NOMO-1 treated with dmso at 0.1 percent for 144 hours (cell line): ENCODE measurements around the gene RASSF7.
A peak's percentile ranks its signal among the peaks of the same experiment; 100 is the strongest.
"Not testable (repeated sequence)": the region's sequence is repeated elsewhere in the genome, so short reads cannot be mapped to it uniquely, and the experiment has no call there.

Source experiments
- DNase-seq: peaks from one replicate; lab custom pipeline; 2025; ENCODE audit not compliant: unreplicated experiment; lab: John Stamatoyannopoulos, UW

RASSF7 gene, protein sequence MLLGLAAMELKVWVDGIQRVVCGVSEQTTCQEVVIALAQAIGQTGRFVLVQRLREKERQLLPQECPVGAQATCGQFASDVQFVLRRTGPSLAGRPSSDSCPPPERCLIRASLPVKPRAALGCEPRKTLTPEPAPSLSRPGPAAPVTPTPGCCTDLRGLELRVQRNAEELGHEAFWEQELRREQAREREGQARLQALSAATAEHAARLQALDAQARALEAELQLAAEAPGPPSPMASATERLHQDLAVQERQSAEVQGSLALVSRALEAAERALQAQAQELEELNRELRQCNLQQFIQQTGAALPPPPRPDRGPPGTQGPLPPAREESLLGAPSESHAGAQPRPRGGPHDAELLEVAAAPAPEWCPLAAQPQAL

GRCh38 chr11:560305-561147 lies at the start of gene RASSF7, which contains the start of gene LMNTD2:
Gene RASSF7, plus strand, starts transcription at chr11:560970. Its CDS starts 799 bp downstream, at chr11:561769.
Gene LMNTD2, minus strand, starts transcription at chr11:560738. Its CDS starts 22 bp downstream, at chr11:560716.
- peak; percentile 82 for DNase-seq

DNA sequence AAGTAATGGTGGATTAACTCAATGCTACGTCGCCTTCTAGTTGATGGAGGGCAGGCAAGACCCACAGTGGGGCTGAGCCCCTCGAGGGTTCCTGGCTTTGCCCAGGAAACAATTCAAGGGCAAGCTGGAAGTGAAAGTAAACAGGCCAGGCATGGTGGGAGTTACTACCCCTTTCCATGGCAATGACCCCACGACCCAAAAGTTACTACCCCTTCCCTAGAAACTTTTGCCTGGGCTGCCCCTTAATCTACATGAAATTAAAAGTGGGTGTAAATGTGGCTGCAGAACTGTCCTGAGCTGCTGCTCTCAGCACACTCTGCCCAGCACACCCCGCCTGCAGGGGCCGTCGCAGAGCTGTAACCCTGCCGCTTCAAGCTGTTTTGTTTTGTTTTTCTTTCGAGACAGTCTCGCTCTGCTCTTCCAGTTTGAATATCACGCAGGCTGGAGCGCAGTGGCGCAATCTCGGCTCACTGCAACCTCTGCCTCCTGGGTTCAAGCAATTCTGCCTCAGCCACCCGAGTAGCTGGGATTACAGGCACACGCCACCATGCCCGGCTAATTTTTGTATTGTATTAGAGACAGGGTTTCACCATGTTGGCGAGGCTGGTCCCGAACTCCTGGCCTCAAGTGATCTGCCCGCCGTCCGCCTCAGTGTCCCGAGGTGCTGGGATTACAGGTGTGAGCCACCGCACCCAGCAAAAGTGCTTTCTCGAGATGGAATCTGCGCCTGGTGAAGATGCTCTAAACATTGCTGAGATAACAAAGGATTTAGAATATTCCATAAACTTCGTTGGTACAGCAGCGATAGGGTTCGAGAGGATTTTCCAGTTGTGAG lies 47.8 kb upstream of the RASSF7 start:
- DNase-seq, result peak; percentile 18

GRCh38 chr11:514606-515005 lies 46.2 kb upstream of the RASSF7 start:
- no peak for DNase-seq

DNA sequence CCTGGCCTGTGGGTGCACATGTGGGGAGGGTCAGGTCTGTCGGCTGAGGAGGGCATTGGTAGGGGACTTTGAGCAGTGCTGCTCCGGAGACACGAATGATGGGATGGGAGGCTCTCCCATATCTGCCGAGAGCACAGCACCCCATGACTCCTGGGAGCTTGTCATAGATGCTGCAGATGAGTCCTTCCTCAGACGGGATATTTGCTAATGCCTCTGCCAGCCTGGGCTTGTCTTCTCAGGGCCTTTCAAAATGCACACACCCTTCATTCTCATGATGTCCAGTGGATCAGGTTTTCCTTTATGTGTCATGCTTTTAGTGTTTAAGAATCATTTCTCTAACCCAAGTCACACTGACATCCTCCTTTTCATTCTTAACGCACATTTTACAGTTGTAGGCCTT lies 45.6 kb upstream of the RASSF7 start:
- DNase-seq, result no peak

DNA sequence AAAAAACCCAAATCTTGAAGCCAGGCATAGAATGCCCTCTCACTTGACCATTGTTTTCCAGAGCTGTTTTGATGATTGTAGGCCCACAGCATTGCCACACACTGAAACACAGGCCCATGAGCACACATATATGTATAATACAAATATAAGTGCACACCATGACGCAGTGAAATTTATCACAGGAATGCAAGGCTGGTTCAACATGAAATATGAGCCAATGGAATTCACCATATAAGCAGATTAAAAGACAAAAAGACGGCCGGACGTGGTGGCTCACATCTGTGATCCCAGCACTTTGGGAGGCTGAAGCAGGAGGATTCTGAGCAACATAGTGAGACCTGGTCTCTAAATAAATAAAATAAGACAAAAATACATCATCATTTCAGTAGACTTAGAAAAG lies 44.4 kb upstream of the RASSF7 start:
- DNase-seq, result no peak

DNA sequence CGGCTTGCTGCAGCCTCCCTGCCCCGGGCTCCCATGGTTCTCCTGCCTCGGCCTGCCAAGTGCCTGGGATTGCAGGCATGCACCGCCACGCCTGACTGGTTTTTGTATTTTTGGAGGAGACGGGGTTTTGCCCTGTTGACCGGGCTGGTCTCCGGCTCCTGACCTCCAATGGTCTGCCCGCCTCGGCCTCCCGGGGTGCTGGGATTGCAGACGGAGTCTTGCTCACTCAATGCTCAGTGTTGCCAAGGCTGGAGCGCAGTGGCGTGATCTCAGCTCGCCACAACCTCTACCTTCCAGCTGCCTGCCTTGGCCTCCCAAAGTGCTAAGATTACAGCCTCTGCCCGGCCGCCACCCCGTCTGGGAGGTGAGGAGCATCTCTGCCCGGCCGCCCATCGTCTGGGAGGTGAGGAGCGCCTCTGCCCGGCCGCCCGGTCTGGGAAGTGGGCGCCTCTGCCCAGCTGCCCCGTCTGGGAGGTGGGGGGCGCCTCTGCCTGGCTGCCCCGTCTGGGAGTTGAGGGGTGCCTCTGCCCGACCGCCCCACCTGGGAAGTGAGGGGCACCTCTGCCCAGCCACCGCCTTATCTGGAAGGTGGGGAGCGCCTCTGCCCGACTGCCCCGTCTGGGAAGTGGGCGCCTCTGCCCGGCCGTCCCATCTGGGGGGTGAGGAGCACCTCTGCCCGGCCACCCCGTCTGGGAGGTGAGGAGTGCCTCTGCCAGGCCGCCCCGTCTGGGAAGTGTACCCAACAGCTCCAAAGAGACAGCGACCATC lies 43.7 kb upstream of the RASSF7 start:
- DNase-seq, result not testable (repeated sequence)

DNA sequence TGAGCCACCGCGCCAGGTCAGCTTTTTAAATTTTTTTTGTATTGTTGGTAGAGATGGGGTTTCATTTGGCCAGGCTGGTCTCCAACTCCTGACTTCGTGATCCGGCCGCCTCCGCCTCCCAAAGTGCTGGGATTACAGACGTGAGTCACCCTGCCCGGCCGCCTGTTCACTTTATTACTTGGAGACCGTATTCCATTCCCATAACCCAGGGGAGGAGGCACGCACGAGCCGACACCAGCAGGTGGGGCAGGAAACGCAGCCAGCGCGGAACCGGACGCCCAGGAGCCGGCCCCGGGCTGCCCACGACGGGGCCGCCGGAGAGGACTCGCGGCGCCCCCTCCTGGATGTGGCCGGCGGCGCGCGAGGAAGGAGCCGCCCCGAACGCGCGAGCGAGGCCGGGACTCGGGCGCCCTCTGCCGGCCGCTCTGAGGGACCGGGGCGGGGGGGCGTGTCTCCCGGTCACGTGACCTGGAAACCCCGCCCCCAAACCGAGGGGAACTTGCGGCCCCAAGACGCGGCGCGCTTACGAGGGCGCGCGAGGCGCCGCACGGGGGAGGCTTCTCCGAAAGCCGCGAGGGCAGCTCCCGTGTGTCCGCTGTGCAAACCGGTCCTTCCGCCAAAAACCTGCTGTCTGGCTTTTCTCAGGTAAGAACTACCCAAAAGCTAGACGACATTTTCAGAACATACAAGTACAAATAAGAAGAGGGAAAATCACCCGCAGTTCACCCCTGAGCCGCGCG lies 42.1 kb upstream of the RASSF7 start:
- no peak for DNase-seq

DNA sequence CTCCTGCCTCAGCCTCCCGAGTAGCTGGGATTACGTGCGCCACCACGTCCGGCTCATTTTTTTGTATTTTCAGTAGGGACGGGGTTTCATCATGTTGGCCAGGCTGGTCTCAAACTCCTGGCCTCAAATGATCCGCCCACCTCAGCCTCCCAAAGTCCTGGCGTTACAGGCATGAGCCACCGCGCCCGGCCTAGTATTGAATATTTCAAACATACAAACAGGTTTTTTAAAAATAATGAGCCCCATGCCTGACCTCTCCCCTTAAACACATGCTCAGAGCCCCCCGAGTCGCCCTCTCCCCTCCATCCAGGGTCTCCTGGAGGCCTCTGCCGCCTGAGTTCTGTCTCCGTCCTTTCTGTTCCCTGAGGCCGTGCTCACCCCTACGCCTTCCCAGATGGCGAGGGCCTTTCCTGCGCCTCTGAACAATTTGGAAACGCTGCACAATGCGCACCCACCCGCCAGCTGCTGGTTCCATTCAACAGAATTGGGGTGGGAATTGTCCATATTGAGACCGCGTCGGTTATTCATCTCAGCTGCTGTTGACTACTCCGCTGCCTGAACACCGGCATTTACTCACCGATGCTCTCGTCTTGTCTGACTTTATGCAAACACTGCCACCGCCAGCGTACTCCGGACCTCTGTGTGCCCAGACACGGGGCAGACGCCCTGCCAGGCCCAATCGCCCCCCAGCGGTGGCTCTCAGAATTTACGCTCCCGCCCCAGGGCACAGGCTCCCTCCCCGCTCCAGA lies 40.2 kb upstream of the RASSF7 start:
- DNase-seq, result no peak

DNA sequence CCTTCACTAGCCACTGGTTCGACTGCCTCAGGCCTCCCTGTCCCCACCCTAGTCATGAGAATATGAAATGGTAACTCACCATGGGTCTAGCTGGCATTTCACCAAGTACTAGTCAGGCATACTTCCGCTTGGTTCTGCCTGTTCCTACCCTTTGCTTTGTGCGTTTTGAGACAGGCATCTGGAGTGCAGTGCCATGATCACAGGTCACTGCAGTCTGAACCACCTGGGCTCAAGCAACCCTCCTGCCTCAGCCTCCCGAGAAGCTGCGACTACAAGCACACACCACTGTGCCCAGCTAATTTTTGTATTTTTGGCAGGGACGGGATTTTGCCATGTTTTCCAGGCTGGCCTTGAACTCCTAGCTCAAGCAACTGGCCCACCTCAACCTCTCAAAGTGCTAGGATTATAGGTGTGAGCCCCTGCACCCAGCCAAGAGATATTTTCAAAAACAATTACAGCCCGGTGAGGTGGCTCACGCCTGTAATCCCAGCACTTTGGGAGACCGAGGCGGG lies 39.5 kb upstream of the RASSF7 start:
- no peak for DNase-seq

- no peak for DNase-seq
Measured at GRCh38 chr11:526192-526591, 34.6 kb upstream of the RASSF7 start.

- DNase-seq, result no peak
Measured at GRCh38 chr11:528166-528814, 32.5 kb upstream of the RASSF7 start.

DNA sequence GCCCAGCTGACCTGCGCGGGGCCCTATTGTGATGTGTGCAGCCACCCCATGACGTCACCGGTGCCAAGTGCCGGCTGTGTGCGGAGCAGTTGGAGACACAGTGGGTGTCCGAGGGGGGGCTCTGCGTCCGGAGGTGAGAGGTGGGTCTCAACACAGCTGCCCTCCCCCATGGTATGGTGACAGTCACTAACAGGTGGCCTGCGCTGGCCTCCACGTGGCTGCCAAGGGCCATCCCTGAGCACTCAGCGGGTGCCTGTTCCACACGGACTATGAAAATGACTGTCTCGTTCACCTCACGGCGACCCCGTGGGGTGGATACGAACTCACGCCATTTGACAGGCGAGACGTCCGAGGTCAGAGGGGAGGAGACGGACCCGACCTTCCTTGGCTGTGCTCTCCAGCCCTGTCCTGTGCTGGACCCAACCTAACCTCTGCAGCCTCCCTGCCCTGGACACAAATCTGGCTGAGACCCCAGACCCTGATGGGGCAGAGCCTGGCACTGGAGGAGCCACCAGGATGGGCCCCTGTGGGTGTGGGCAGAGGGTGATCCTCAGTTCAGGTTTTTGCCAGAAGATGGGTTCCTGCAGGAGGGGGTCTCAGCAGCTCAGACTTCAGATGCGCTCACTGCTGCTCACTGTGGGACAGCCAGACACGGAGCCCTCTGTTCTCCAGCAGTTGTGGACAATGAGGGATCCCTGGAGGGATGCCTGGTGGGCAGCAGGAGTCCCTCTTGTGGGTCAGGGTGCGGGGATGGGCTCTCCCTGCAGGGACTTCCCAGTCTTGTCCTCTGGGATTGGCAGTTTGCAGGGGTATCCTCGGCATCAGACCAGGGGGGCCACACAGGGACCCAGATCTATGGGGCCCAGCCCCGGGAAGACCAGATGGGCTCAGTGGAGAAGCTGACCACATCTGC lies 31.7 kb upstream of the RASSF7 start:
- DNase-seq, result no peak

DNA sequence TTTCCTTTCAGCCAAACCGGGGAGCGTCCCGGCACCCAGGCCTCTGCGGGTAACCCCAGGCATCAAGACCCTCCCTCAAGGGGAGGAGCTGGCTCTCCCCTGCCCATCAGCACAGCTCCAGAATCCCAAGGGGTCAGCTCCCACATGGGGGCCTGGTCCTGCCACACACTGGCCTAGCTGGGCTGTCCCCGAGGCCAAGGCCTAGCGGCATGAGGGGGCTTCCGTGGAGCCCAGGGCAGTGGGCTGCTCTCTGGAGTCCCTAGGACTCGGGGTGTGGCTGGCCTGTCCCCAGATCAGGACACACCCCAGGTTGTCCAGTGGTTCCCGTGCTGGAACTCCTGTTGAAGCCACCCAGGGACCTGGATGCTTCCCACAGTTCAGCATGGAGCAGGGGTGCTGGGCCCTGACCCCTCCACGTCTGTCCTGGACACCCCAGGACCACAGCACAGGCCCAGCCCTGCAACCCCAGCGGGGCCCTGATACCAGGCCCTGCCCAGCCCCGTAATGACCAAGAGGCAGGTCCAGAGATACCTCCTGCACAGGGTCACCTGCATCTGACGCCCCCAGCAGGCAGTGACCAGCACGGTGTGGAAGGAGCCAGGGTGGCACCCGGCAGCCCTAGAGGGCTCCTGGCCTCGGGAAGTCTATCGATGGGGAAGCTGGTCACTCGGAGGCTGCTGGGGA lies 30.9 kb upstream of the RASSF7 start:
- no peak for DNase-seq

DNA sequence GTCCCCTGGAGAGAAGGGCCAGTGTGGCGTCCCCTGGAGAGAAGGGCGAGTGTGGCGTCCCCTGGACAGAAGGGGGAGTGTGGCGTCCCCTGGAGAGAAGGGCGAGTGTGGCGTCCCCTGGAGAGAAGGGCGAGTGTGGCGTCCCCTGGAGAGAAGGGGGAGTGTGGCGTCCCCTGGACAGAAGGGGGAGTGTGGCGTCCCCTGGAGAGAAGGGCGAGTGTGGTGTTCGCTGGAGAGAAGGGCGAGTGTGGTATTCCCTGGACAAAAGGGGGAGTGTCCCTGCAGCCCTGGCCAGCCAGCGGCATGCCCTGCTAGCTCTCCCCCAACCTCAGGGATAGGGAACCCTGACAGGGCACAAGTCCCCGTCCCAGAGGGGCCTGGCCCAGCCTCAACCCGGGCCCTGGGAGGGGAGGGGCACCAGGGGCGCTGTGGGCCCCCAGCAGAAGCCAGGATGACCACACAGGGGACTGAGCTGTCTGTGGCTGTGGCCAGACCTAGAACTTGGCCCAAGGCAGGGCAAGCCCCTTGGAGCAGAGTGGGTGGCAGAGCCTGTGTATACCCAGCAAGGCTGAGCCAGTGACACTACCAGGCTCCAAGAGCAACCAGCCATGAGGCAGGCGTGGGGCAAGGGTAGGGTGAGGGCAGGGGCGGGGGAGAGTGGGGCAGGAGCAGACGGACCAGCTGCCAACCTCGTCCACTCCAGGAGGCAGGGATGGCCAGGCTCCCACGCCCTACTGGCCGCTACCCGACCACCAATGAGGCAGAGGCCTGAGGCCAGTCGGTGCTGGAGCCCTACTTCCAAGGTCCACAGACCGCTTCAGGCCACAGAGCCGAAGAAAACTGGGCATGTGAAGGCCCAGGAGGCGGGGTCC lies 29.6 kb upstream of the RASSF7 start:
- no peak for DNase-seq

- DNase-seq, result no peak
Measured at GRCh38 chr11:531919-532526, 28.7 kb upstream of the RASSF7 start.
